Esophagus squamous epithelium (tissue), 5 donors: ENCODE results near the gene PHACTR1. TPM values are rescaled to one million over a fixed set of nuclear protein-coding genes. Genes with fewer than 3 reads are reported as not detected.
A peak's percentile ranks its signal among the peaks of the same experiment; 100 is the strongest.

Source experiments
- DNase-seq: peaks from one replicate; lab custom pipeline; 2025; lab: John Stamatoyannopoulos, UW
- H3K27ac ChIP-seq, 4 donors: fragments of 200-600 bp; sonication (generic); one replicate each; pipeline ENCODE4 v1.5.1; 2016 to 2019; ENCODE audit warnings: mild to moderate bottlenecking in 1 of 4
- H3K27me3 ChIP-seq, 4 donors: fragments of 200-600 bp; sonication (generic); 1 replicate in 3 of 4; 2 replicates in 1 of 4; pipeline versions ENCODE4 v1.5.1 to v1.6.0; 2017 to 2021; ENCODE audit warnings: antibody characterized with exemption in 1 of 4
- H3K36me3 ChIP-seq, 3 donors: fragments of 200-600 bp; sonication (generic); one replicate each; pipeline ENCODE4 v1.5.1; 2016 to 2019
- H3K4me1 ChIP-seq, 3 donors: fragments of 200-600 bp; sonication (generic); one replicate each; pipeline ENCODE4 v1.5.1; 2017 to 2019
- H3K4me3 ChIP-seq, 4 donors: fragments of 200-600 bp; sonication (generic); 1 replicate in 3 of 4; 2 replicates in 1 of 4; pipeline ENCODE4 v1.5.1; 2016 to 2019; ENCODE audit warnings: mild to moderate bottlenecking in 2 of 4, moderate library complexity in 1 of 4
- H3K9me3 ChIP-seq, 3 donors: fragments of 200-600 bp; sonication (generic); one replicate each; pipeline ENCODE4 v1.5.1; 2016 to 2019
- POLR2A ChIP-seq, 4 donors: fragments of 450-650 bp; IDR thresholded peaks; one replicate each; pipeline ENCODE4 v1.6.1; 2017; ENCODE audit warnings: antibody characterized with exemption in 4 of 4, mild to moderate bottlenecking in 4 of 4, moderate library complexity in 3 of 4
- WGBS, 2 donors: methylation state at CpG; one replicate each; pipeline ENCODE4 v1.1.5; 2018; 5-methylcytosine and 5-hydroxymethylcytosine counted together
- intact Hi-C: fragments of 100-400 bp; cut with DNase I; formaldehyde crosslinking; loops from one replicate; pipeline ENCODE4 v1.15.0; 2022
- total RNA-seq, 4 donors: library from RNA; depleted of rRNA; stranded (reverse); fragments of >200 nt; gene quantifications; one replicate each; pipeline ENCODE4 v1.1.0, GENCODE V29; 2016
- TF ChIP-seq, protein P1 (sequence below), 6 experiments: fragments of 450-650 bp in 4 of 6; fragments of 200-600 bp in 2 of 6; sonication (generic) in 2 of 6; IDR thresholded peaks; one replicate each; pipeline ENCODE4 v1.5.1; 2016 to 2019; ENCODE audit warnings: antibody characterized with exemption in 6 of 6, mild to moderate bottlenecking in 4 of 6, moderate library complexity in 4 of 6
- donor health status: DM: yes; HTN: yes; CAD: no.

Gene PHACTR1
- total RNA-seq, 4 donors from 2014 or later, result 1.5 to 7.2 (median 4.5) TPM

DNA sequence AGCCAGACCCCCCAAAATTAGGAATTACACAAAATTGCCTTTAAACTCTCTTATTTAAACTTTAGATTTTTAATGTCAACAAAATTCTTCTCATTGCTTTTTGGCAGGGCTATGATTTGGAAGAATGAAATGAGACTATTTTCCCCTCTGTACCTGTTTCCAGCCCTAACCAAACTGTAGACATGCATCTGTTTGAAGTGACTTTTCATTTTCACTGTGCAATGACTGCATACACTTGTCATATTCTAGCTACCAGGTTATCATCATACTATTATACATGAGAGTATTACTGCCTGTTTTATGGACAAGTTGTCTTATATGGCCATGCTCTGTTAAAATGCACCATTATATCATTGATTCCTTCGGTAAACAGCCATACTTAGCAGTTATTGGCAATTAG lies 316.6 kb downstream of the PHACTR1 start:
- no peaks in the 10 kb centered on the region for H3K36me3 ChIP-seq
- TF ChIP-seq, protein P1, sequence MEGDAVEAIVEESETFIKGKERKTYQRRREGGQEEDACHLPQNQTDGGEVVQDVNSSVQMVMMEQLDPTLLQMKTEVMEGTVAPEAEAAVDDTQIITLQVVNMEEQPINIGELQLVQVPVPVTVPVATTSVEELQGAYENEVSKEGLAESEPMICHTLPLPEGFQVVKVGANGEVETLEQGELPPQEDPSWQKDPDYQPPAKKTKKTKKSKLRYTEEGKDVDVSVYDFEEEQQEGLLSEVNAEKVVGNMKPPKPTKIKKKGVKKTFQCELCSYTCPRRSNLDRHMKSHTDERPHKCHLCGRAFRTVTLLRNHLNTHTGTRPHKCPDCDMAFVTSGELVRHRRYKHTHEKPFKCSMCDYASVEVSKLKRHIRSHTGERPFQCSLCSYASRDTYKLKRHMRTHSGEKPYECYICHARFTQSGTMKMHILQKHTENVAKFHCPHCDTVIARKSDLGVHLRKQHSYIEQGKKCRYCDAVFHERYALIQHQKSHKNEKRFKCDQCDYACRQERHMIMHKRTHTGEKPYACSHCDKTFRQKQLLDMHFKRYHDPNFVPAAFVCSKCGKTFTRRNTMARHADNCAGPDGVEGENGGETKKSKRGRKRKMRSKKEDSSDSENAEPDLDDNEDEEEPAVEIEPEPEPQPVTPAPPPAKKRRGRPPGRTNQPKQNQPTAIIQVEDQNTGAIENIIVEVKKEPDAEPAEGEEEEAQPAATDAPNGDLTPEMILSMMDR (IDR thresholded peaks at IDR 0.05), result no peak
- TF ChIP-seq POLR2A (IDR thresholded peaks at IDR 0.05), result no peak
- no peaks in the 10 kb centered on the region for H3K9me3 ChIP-seq
- H3K4me3 ChIP-seq, result no peak overlapping the region
- peaks cover 0 to 9% (median 3%) of the 10 kb centered on the region in 3 donors for H3K4me1 ChIP-seq
- 71 to 87% methylated on average over 1 of the region's 1 CpG for WGBS, 2 donors
- no peak overlapping the region for H3K27ac ChIP-seq
- no peak for DNase-seq
- no peaks in the 10 kb centered on the region for H3K27me3 ChIP-seq
- intact Hi-C loops, result no loop called here

DNA sequence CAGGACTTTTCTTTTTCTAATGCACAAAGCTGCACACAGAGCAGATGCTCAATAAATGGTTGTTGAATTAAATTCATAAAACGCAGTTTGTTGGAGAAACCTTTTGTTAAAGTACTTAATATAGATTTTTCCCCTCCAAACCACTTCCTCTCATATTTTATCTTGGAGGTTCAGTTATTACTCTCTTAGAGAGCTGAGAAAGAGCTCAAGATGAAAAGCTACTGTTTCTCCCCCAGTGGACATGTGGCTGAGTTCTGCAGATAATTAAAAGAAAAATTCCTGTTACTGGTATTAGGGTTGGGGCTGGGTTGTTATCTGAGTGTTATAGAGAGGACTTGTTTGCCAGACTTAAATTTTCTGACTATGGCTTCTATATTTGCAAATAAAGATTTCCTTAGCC lies 317.7 kb downstream of the PHACTR1 start:
- H3K27ac ChIP-seq, result no peak overlapping the region
- peaks cover 0 to 20% (median 5%) of the 10 kb centered on the region in 3 donors for H3K4me1 ChIP-seq
- H3K9me3 ChIP-seq, result no peaks in the 10 kb centered on the region
- 0% methylated on average over 1 of the region's 1 CpG for WGBS, 2 donors
- H3K36me3 ChIP-seq, result no peaks in the 10 kb centered on the region
- no peak for TF ChIP-seq POLR2A (IDR thresholded peaks at IDR 0.05)
- no peaks in the 10 kb centered on the region for H3K27me3 ChIP-seq
- no peak for DNase-seq
- intact Hi-C loops, result no loop called here
- no peak overlapping the region for H3K4me3 ChIP-seq

DNA sequence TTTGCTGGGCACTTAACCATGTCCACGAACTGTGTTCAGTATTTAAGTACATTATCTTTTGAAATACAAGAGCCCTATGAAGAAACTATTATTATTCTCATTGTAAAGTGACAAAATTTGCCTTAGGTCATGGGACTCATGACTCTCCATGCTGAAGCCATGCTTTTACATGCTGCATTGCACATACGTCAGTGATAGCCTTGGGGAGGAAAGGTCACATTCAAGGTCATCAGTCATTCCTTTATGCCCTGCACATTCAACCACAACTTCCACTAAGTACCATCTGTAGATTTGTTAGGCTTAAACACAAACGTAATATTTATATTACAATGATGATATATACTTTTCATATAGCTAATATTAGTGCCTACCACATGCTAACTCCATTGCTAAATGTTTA lies 319.0 kb downstream of the PHACTR1 start:
- no peaks in the 10 kb centered on the region for H3K36me3 ChIP-seq
- H3K4me3 ChIP-seq, result no peak overlapping the region
- intact Hi-C loops, result no loop called here
- 62 to 63% methylated on average over 3 of the region's 3 CpGs for WGBS, 2 donors
- no peak overlapping the region for H3K27ac ChIP-seq
- no peak for TF ChIP-seq POLR2A (IDR thresholded peaks at IDR 0.05)
- TF ChIP-seq, protein P1 (IDR thresholded peaks at IDR 0.05), result no peak
- no peaks in the 10 kb centered on the region for H3K27me3 ChIP-seq
- H3K9me3 ChIP-seq, result no peaks in the 10 kb centered on the region
- H3K4me1 ChIP-seq, result peaks cover 0 to 25% (median 5%) of the 10 kb centered on the region in 3 donors
- no peak for DNase-seq

DNA sequence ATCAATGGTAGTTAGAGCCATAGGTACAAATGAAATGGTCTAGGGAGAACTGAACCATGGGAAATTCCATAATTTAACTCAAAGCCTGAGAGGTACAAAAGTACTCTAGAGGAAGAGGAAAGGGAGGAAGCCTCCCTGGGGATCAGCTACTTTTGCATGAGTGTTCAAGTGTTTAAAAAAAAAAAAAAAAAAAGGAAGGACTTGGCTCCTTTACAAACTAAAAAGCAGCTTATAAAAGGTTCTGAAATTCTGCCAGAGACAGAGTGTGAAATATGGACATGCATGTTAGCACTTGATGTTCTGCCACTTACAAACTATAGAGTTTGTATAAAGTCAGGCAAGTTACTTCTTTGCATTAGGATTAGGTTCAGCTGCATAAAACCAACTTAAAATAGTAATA lies 321.7 kb downstream of the PHACTR1 start:
- H3K4me3 ChIP-seq, result no peak overlapping the region
- H3K27me3 ChIP-seq, result no peaks in the 10 kb centered on the region
- TF ChIP-seq, protein P1 (IDR thresholded peaks at IDR 0.05), result no peak
- no peak for TF ChIP-seq POLR2A (IDR thresholded peaks at IDR 0.05)
- DNase-seq, result no peak
- H3K4me1 ChIP-seq, result peaks cover 0 to 25% (median 5%) of the 10 kb centered on the region in 3 donors
- intact Hi-C loops, result no loop called here
- H3K36me3 ChIP-seq, result no peaks in the 10 kb centered on the region
- H3K27ac ChIP-seq, result peak overlapping the region in 3 of 4 donors; percentile 32 to 76 (median 73)
- no peaks in the 10 kb centered on the region for H3K9me3 ChIP-seq

DNA sequence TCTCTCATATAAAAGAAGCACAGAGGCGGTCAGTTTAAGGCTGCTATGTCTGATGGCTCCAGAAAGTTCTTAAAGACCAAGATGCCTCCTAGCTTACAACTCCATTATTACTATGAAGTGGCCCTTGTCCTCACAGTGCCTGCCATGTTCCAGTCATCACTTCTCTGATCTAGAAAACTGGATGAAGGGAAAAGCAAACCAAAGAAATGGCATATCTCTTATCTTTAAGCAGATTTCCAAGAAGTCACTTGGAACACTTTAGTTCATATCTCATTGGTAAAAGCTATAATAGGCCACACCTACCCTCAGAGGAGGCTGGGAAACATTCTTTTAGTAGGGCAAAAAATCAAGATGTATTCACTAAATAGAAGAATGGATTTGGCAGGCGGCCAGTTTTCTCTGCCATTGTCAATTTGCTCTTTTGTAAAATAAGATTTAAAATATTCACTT lies 322.2 kb downstream of the PHACTR1 start:
- Histone ChIP-seq H3K27me3 (no peaks in the 10 kb centered on the region), H3K27ac (peak overlapping the region in 3 of 4 donors; percentile 32 to 76 (median 73)), H3K36me3 (no peaks in the 10 kb centered on the region), H3K9me3 (no peaks in the 10 kb centered on the region), H3K4me3 (no peak overlapping the region), H3K4me1 (peaks cover 0 to 25% (median 5%) of the 10 kb centered on the region in 3 donors)
- intact Hi-C loops, result no loop called here
- DNase-seq, result no peak
- TF ChIP-seq POLR2A (IDR thresholded peaks at IDR 0.05), result no peak
- TF ChIP-seq, protein P1 (IDR thresholded peaks at IDR 0.05), result peak in 1 of 6 experiments; percentile 16
- WGBS, 2 donors, result 33 to 56% methylated on average over 2 of the region's 2 CpGs

DNA sequence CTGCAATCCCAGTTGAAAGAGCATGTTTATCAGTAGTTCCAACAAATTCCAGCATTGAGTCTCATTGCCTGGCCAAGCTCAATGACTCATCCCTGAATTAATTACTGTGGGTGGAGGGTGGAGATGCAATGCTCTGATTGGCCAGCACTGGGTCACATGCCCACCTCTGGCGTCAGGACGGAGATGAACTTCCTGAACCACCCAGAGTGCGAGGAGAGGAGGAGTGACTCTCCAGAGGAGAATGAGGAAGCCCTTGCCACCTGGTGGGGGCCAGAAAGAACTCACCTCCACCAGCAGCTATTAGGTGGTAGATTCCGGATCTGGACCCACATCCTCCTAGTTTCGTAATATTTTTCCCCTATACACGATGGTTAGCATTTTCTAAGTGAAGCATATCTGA lies 327.8 kb downstream of the PHACTR1 start:
- DNase-seq, result no peak
- peak overlapping the region; percentile 65 to 77 (median 70) for H3K27ac ChIP-seq
- H3K4me1 ChIP-seq, result peaks cover 8 to 41% (median 20%) of the 10 kb centered on the region in 3 donors
- H3K4me3 ChIP-seq, result no peak overlapping the region
- TF ChIP-seq, protein P1 (IDR thresholded peaks at IDR 0.05), result peak in 2 of 6 experiments; percentile 7 to 29
- TF ChIP-seq POLR2A (IDR thresholded peaks at IDR 0.05), result no peak
- H3K36me3 ChIP-seq, result no peaks in the 10 kb centered on the region
- no peaks in the 10 kb centered on the region for H3K27me3 ChIP-seq
- 28 to 49% methylated on average over 4 to 6 of the region's 6 CpGs for WGBS, 2 donors
- H3K9me3 ChIP-seq, result no peaks in the 10 kb centered on the region
- intact Hi-C loops, result no loop called here
